ENCODE data around the gene CTBP2.

DNA sequence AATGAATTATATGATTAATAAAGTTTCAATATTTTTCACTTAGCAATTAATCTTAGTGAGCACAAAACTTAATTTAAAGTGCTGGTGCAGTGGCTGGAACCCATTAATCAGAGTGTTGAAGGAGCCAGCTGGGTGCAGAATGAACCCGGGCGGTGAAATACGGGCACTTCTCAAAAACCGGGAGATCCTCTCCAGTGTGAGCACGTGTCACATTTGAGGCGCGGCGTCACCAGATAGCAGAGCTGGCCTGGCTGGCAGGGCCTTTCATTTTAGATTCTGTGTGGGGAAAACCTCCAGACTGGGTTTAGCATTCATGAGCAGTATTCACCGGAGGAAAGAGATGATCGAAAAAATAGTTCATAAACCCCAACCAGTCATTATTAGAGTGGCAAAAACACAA lies 34.5 kb upstream of the CTBP2 start:
- TF ChIP-seq, protein P1, sequence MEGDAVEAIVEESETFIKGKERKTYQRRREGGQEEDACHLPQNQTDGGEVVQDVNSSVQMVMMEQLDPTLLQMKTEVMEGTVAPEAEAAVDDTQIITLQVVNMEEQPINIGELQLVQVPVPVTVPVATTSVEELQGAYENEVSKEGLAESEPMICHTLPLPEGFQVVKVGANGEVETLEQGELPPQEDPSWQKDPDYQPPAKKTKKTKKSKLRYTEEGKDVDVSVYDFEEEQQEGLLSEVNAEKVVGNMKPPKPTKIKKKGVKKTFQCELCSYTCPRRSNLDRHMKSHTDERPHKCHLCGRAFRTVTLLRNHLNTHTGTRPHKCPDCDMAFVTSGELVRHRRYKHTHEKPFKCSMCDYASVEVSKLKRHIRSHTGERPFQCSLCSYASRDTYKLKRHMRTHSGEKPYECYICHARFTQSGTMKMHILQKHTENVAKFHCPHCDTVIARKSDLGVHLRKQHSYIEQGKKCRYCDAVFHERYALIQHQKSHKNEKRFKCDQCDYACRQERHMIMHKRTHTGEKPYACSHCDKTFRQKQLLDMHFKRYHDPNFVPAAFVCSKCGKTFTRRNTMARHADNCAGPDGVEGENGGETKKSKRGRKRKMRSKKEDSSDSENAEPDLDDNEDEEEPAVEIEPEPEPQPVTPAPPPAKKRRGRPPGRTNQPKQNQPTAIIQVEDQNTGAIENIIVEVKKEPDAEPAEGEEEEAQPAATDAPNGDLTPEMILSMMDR (IDR thresholded peaks at IDR 0.05): no peak
- no peak for TF ChIP-seq POLR2A (IDR thresholded peaks at IDR 0.05)

Data from thyroid gland (tissue), 4 donors.